GM10248 (cell line): ENCODE measurements around the gene CSF2.

Source experiments
- CTCF ChIA-PET: fragments of 300-600 bp; sonication (Branson Sonifier 250); formaldehyde crosslinking; extraction: SDS; loops from one replicate; lab custom pipeline; 2021; ENCODE audit warnings: antibody characterized with exemption; lab: Yijun Ruan, JAX
- POLR2A ChIA-PET: fragments of 350-650 bp; sonication (Branson Sonifier 250); formaldehyde crosslinking; extraction: SDS; loops from one replicate; lab custom pipeline; 2020; ENCODE audit warnings: antibody characterized with exemption; lab: Yijun Ruan, JAX
- DNase-seq: peaks from one replicate; pipeline ENCODE4 v3.0.0; 2012; ENCODE audit errors: extremely low spot score
- TF ChIP-seq, protein P1 (sequence below): IDR thresholded peaks from 2 replicates; pipeline ENCODE4 v1.5.1; 2012; ENCODE audit warnings: mild to moderate bottlenecking, low read depth; ENCODE audit errors: extremely low read depth, missing control alignments, control extremely low read depth

Gene CSF2

DNA sequence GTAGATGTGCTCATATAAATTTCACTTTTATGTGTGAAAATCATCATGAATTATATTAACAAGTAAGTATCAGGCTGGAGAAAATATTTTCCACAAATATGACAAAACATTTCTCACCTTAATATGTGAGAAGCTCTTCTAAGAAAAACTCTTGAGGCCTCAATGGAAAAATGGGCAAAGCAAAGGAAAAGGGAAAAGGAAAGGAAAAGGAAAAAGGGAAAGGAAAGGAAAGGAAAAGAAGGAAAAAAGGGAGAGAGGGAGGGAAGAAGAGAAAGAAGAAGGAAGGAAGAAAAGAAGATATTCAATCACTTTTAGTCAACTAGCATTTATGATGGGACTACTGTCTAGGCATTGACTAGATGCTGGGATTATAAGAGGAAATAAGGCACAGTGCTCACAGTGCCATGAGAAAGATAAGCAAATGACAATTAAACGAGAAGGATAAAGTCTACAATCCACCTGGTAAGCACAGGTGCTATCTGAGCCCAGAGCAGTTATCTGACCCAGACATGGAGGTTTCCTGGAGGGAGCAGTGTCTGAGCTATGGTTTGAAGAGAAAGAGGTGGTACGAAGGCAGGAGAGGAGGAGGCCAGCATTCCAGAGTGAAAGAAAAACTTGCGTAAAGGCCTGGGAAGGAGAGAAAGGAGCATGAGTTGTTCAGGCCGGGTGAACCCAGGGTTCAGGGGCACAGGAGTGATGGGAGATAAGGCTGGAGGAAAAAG, 43.8 kb upstream of the CSF2 start:
- DNase-seq, result no peak
- POLR2A ChIA-PET, result no interaction called here
- TF ChIP-seq, protein P1, sequence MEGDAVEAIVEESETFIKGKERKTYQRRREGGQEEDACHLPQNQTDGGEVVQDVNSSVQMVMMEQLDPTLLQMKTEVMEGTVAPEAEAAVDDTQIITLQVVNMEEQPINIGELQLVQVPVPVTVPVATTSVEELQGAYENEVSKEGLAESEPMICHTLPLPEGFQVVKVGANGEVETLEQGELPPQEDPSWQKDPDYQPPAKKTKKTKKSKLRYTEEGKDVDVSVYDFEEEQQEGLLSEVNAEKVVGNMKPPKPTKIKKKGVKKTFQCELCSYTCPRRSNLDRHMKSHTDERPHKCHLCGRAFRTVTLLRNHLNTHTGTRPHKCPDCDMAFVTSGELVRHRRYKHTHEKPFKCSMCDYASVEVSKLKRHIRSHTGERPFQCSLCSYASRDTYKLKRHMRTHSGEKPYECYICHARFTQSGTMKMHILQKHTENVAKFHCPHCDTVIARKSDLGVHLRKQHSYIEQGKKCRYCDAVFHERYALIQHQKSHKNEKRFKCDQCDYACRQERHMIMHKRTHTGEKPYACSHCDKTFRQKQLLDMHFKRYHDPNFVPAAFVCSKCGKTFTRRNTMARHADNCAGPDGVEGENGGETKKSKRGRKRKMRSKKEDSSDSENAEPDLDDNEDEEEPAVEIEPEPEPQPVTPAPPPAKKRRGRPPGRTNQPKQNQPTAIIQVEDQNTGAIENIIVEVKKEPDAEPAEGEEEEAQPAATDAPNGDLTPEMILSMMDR, result no peak
- CTCF ChIA-PET, result interaction anchor here (3.4 kb wide), 1 partner anchor 33 kb away, joined by 10 read pairs; no protein-coding TSS in a partner anchor

DNA sequence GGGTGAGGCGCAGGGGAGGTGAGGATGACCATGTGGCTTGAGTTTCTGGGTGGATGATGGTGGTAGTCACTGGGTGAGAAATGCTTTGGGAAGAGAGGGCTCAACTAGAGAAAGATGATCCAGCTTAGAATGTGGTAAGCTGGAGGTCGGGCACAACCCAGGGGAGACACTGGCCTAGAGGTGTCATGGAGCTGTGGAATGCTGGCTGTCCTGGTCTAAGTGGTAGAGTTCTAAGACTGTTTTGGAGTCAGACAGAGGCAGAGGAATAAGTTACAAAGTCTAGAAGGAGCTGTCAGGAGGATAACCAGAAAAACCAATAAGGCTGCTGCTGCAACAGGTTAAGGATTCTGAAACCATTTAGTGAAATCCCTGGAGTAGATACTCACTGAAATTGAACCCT, 43.0 kb upstream of the CSF2 start:
- CTCF ChIA-PET, result interaction anchor here (1.1 kb wide), 1 partner anchor 12 kb away, joined by 5 read pairs; no protein-coding TSS in a partner anchor
- no peak for DNase-seq
- POLR2A ChIA-PET, result no interaction called here
- TF ChIP-seq, protein P1, result no peak

DNA sequence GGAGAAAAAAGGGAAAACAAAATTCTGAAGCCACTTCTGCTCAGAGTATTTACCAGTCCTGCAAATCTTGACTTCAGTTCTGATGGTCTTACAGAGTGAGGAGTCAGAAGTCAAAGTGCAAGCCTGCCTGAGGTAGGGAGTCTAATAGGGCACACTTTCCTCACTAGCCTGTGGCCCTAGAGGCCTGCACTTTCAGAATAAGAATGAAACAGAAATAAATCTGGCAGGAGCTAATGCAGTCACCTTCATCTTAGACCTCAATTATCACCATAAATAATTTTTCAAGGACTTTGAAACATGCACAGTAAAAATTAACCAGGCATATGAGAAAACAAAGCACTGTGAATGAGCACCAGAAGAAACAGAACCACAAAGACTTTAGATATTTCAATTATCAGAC, 41.4 kb upstream of the CSF2 start:
- DNase-seq, result no peak
- CTCF ChIA-PET, result no interaction called here

DNA sequence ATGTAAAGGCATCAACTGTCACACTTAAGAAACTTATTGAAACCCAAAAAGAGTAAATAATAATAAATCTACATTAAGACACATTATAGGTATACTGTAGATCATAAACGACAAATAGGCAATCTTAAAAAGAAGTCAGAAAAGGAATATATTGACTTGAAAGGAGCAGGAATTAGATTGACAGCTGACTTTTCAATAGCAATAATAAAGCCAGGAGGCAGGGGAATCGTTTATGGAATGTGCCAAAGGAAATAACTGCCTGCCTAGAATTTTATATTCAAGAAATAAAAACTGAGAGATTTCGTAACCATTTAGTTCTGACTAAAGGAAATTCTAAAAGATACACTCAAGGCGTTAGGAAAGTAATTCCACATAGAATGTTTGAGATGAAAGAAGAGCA, 40.5 kb upstream of the CSF2 start:
- DNase-seq, result no peak
- CTCF ChIA-PET, result no interaction called here
- POLR2A ChIA-PET, result no interaction called here
- TF ChIP-seq, protein P1, result no peak

More for the DNA sequence above, 41.4 kb upstream of the CSF2 start:
- TF ChIP-seq, protein P1, result no peak
- POLR2A ChIA-PET, result no interaction called here

DNA sequence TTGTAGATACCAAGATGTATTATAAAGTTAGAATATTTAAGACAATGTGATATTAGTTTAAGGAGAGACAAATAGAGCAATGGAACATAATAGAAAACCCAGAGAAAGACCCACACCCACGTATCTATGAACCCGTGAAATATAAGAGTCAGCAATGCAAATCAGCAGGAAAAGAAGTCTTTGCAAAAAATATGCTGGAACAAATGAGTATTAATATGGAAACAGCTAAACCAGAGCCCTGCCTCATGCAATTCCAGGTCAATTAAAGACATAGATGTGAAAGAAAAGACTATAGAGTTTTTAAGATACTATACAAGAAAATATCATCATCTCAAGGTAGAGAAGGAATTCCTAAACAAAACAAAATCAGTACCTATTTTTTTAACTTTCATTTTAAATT, 36.2 kb upstream of the CSF2 start:
- DNase-seq, result no peak
- POLR2A ChIA-PET, result no interaction called here
- CTCF ChIA-PET, result no interaction called here
- TF ChIP-seq, protein P1, result no peak

DNA sequence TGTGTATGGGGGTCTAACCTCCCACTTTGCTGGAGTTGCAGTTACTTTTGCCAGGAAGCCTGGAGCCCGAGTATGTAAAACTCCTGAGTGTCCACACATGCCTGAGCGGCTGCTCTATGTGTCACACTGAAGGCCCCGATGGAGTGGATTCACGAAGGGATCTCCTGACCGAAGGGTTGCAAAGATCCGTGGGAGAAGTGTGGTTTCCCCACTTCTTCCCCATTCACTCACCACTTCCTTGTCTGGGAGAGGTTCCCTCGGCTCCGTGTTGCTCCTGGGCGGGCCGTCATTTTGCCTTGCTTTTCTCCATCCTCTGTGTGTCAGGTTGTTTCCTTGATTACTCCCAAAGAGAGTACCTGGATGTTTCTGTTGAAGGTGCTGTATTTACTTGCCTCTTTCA, 29.4 kb upstream of the CSF2 start:
- ChIA-PET POLR2A (no interaction called here), CTCF (interaction anchor here (2.7 kb wide), 1 partner anchor 18 kb away, joined by 12 read pairs; no protein-coding TSS in a partner anchor)
- TF ChIP-seq, protein P1, result no peak
- no peak for DNase-seq
